ENCODE measurements around the gene TP53I11.

DNA sequence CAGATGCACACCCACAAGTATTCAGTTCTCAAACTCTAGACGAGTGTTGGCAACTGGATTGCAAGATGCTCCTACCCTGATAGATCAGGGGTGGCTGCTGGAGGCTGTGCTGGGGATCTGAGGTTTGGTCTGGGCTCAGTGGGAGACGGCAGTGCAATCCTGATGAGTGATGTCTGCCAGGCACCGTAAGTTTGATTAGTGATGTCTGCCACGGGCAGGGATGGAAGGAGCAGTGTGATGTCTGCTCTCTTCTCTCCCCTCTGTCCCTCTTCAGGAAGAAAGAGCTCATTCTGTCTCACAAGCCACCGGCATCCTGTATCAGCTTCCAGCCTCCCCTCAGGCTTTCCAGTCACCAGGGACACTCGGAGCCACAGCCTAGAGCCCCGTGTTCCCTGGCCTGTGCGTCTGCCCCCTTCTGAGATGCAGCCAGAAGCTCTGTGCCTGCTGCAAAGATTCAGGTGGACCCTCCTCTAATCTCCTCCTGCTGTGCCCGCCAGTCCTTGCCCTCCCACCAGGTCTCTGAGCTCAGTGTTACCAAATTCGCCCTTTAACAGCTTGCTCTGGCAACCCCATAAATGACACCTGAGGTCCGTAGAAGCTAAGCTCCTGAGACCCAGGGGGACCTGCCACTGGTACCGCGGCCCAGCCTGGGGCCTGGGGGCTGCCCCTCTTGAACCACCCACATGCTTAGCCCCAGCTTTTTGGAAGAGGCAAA, 19.9 kb downstream of the TP53I11 start:
- TF ChIP-seq, protein P1, sequence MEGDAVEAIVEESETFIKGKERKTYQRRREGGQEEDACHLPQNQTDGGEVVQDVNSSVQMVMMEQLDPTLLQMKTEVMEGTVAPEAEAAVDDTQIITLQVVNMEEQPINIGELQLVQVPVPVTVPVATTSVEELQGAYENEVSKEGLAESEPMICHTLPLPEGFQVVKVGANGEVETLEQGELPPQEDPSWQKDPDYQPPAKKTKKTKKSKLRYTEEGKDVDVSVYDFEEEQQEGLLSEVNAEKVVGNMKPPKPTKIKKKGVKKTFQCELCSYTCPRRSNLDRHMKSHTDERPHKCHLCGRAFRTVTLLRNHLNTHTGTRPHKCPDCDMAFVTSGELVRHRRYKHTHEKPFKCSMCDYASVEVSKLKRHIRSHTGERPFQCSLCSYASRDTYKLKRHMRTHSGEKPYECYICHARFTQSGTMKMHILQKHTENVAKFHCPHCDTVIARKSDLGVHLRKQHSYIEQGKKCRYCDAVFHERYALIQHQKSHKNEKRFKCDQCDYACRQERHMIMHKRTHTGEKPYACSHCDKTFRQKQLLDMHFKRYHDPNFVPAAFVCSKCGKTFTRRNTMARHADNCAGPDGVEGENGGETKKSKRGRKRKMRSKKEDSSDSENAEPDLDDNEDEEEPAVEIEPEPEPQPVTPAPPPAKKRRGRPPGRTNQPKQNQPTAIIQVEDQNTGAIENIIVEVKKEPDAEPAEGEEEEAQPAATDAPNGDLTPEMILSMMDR (IDR thresholded peaks at IDR 0.05) = no peak
- TF ChIP-seq EZH2phosphoT487 (IDR thresholded peaks at IDR 0.05) = no peak
- no peak for TF ChIP-seq EZH2 (IDR thresholded peaks at IDR 0.05)

Measured in neural progenitor cell (in vitro differentiated cells).